ENCODE measurements around the gene TRIM50. TPM values are rescaled to one million over a fixed set of nuclear protein-coding genes. Genes with fewer than 3 reads are reported as not detected.

The TRIM50 gene
- total and polyA plus RNA-seq, 2 of the 13 experiments (the other 11 are each of a cell fraction or from before 2014, with no cell fraction given): 4.2 to 24.5 TPM

DNA sequence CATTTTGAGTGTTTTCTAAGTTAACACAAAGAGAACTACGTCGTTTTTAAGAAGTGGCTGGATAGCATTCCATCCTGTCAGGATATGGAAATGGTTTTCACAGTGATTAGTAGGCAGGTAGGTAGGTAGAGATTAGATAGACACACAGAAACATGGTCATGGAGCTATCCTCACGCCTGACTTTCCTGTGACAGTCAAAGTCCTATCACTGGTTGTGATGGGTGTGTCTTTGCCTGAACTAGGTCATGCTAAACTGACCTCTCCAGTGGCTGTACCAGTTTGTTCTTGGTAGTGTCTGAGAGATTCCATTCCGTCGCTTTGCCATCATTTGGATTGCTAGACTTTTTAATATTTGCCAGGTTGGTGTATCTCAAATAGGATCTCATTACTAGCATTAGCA is 28.3 kb upstream of the TRIM50 start:
- ATAC-seq: no peak; the same call in 2 of the 3 replicates
- Histone ChIP-seq H4K20me1 (ENCODE audit: insufficient read depth, low read length) (no peaks in the 10 kb centered on the region), H3K27me3 (ENCODE audit: control insufficient read depth in 1 of 2, insufficient read depth in 2 of 2, low read length in 2 of 2) (peaks cover 6 to 19% of the 10 kb centered on the region in 2 experiments), H3K9ac (ENCODE audit: insufficient read depth, low read depth, low read length) (no peak overlapping the region), H3K4me3 (replicated peaks in 1 of 3; ENCODE audit: insufficient read depth in 1 of 3, low read depth in 2 of 3, low read length in 3 of 3) (no peak overlapping the region), H3K4me2 (ENCODE audit: low read depth, low read length) (no peak overlapping the region), H2AFZ (ENCODE audit: low read length) (no peak overlapping the region), H3K9me3 (ENCODE audit: low read length) (no peaks in the 10 kb centered on the region), H3K4me1 (ENCODE audit: insufficient read depth, low read length) (peaks cover 72% of the 10 kb centered on the region), H3K36me3 (replicated peaks in 1 of 2; ENCODE audit: control insufficient read depth in 1 of 2, insufficient read depth in 2 of 2, low read length in 2 of 2) (no peaks in the 10 kb centered on the region), H3K27ac (ENCODE audit: extremely low read length, insufficient read depth, low read length) (no peak overlapping the region), H3K79me2 (ENCODE audit: insufficient read depth, low read length) (no peaks in the 10 kb centered on the region)
- no peak for FAIRE-seq
- WGBS (ENCODE audit: low lambda C conversion rate): 37% methylated on average over 5 of the region's 5 CpGs
- ChIA-PET POLR2A (no interaction called here), CTCF (ENCODE audit: low intra/inter-chr PET ratio, low total read pairs) (no interaction called here)
- no TSS peak for BruUV-seq (replicated peaks)
- intact Hi-C loops (cut with micrococcal nuclease; ENCODE audit: unreplicated experiment) (no loop called here), in situ Hi-C loops (cut with HindIII; ENCODE audit: extremely low pct_ligation_motif_present, low pct_unique_long_range_greater_than_20kb) (no loop called here)
- DNase-seq (ENCODE audit: low spot score): no peak
- no peak for TF ChIP-seq ZNF10 (CRISPR knock-in tag; IDR thresholded peaks at IDR 0.05; ENCODE audit: borderline replicate concordance, low read depth)
- TF ChIP-seq, protein P1, sequence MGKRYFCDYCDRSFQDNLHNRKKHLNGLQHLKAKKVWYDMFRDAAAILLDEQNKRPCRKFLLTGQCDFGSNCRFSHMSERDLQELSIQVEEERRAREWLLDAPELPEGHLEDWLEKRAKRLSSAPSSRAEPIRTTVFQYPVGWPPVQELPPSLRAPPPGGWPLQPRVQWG (CRISPR knock-in tag; IDR thresholded peaks at IDR 0.05; ENCODE audit: borderline replicate concordance, low read depth): no peak
- no peak for TF ChIP-seq ZNF549 (CRISPR knock-in tag; IDR thresholded peaks at IDR 0.05)
- TF ChIP-seq, protein P2, sequence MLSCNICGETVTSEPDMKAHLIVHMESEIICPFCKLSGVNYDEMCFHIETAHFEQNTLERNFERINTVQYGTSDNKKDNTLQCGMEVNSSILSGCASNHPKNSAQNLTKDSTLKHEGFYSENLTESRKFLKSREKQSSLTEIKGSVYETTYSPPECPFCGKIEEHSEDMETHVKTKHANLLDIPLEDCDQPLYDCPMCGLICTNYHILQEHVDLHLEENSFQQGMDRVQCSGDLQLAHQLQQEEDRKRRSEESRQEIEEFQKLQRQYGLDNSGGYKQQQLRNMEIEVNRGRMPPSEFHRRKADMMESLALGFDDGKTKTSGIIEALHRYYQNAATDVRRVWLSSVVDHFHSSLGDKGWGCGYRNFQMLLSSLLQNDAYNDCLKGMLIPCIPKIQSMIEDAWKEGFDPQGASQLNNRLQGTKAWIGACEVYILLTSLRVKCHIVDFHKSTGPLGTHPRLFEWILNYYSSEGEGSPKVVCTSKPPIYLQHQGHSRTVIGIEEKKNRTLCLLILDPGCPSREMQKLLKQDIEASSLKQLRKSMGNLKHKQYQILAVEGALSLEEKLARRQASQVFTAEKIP (CRISPR knock-in tag; IDR thresholded peaks at IDR 0.05; ENCODE audit: borderline replicate concordance): no peak
- TF ChIP-seq ZNF850 (CRISPR knock-in tag; conservative IDR thresholded peaks at IDR 0.05): no peak
- no peak for TF ChIP-seq TP53 (CRISPR knock-in tag; conservative IDR thresholded peaks at IDR 0.05)
- TF ChIP-seq ZBTB38 (CRISPR knock-in tag; IDR thresholded peaks at IDR 0.05): no peak
- TF ChIP-seq, protein P3, sequence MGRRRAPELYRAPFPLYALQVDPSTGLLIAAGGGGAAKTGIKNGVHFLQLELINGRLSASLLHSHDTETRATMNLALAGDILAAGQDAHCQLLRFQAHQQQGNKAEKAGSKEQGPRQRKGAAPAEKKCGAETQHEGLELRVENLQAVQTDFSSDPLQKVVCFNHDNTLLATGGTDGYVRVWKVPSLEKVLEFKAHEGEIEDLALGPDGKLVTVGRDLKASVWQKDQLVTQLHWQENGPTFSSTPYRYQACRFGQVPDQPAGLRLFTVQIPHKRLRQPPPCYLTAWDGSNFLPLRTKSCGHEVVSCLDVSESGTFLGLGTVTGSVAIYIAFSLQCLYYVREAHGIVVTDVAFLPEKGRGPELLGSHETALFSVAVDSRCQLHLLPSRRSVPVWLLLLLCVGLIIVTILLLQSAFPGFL (CRISPR knock-in tag; IDR thresholded peaks at IDR 0.05): no peak
- no peak for TF ChIP-seq ATF7 (IDR thresholded peaks at IDR 0.05)
- TF ChIP-seq ATF7 (CRISPR knock-in tag; IDR thresholded peaks at IDR 0.05): no peak
- TF ChIP-seq ZFP1 (CRISPR knock-in tag; IDR thresholded peaks at IDR 0.05): no peak
